Astrocyte of the spinal cord (primary cell): ENCODE results near the gene CLCN5.

Experiments used
- DNase-seq: peaks from one replicate; pipeline ENCODE4 v3.0.0; 2011; ENCODE audit warnings: low read depth, low spot score
- H3K4me3 ChIP-seq: 2 replicates; pipeline ENCODE4 v1.5.1; 2011; ENCODE audit warnings: low read depth, mild to moderate bottlenecking, low read length, moderate library complexity
- CTCF ChIP-seq: IDR thresholded peaks from 2 replicates; pipeline ENCODE4 v1.5.1; 2012; ENCODE audit warnings: low read depth, mild to moderate bottlenecking, low read length, inconsistent platforms
- in situ Hi-C: cut with HindIII; loops from 2 replicates; pipeline ENCODE4 v1.10.0; 2017; ENCODE audit warnings: low sequenced_read_pairs

The CLCN5 gene

DNA sequence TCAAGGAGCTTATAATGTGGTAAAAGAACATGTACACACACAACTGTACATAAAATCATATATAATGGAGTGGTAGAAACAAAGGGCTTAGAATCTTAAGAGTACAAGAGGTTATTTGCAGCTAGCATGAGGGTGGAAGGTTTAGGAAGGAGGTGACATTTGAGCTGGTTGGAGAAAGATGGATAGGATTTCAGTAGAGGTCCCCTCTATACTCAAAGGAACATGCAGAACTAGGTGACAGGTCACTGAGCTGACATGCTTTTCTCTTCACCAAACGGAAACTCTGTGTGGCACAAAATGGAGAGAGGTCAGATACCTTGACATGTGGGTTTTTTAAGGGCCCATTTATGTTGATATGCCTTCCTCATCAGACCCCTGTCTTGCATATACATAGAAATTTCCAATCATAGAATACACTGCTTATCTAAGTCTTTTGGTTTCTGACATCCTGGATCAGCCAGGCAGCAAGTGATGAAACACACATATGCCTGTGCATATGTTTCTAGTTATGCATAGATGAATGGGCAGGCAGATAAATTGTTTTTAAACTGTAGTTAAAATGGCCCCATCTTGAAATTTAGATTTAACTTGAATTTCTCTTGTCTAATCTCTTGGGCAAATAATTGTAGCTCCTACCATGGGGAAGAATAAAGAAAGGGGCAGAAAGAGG, 29.3 kb downstream of the CLCN5 start:
- in situ Hi-C loops: no loop called here
- TF ChIP-seq CTCF: no peak
- peak; percentile 16 for DNase-seq

GRCh38 chrX:49956313-49956712, 33.9 kb downstream of the CLCN5 start:
- DNase-seq: no peak
- TF ChIP-seq CTCF: no peak
- in situ Hi-C loops: no loop called here
- no peak overlapping the region for H3K4me3 ChIP-seq

More for the DNA sequence above, 29.3 kb downstream of the CLCN5 start:
- no peak overlapping the region for H3K4me3 ChIP-seq

- no peak for DNase-seq
- no peak for TF ChIP-seq CTCF
- in situ Hi-C loops: no loop called here
These were observed 36.5 kb downstream of the CLCN5 start for GRCh38 chrX:49958727-49959485.

GRCh38 chrX:49959602-49960001, 37.2 kb downstream of the CLCN5 start:
- DNase-seq: no peak
- no peak overlapping the region for H3K4me3 ChIP-seq
- no peak for TF ChIP-seq CTCF
- in situ Hi-C loops: no loop called here

More at GRCh38 chrX:49958727-49959485, 36.5 kb downstream of the CLCN5 start:
- H3K4me3 ChIP-seq: no peak overlapping the region

GRCh38 chrX:49960061-49960460, 37.7 kb downstream of the CLCN5 start:
- in situ Hi-C loops: no loop called here
- no peak for TF ChIP-seq CTCF
- no peak overlapping the region for H3K4me3 ChIP-seq
- DNase-seq: peak; percentile 13

DNA sequence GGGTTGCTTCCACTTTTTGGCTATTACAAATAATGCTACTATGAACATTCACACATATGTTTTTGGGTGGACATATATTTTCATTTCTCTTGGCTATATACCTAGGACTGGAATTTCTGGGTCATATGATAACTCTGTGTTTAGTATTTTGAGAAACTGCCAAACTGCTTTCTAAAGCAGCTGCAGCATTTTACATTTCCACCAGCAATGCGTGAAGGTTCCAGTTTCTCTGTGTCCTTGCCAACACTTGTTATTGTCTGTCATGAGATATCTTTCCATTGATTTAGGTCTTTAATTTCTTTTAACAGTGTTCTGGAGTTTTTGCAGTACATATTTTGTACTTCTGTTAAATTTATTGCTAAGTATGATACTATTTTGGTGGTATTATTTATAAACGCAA, 48.3 kb downstream of the CLCN5 start:
- no peak for DNase-seq

More for the DNA sequence above, 48.3 kb downstream of the CLCN5 start:
- H3K4me3 ChIP-seq: no peak overlapping the region
- in situ Hi-C loops: no loop called here
- no peak for TF ChIP-seq CTCF
